Caki2 (cell line): Measurements from ENCODE around the gene CEACAM6. TPM values are rescaled to one million over a fixed set of nuclear protein-coding genes. Genes with fewer than 3 reads are reported as not detected.
"Not testable (repeated sequence)": the region's sequence is repeated elsewhere in the genome, so short reads cannot be mapped to it uniquely, and the experiment has no call there.

ENCODE experiments used
- DNase-seq: peaks from one replicate; pipeline ENCODE4 v3.0.0-alpha.2; 2015; ENCODE audit warnings: low read depth
- in situ Hi-C: cut with HindIII; loops from 2 replicates; pipeline ENCODE4 v1.10.0; 2016; ENCODE audit warnings: low sequenced_read_pairs, low pct_unique_long_range_greater_than_20kb, mixed read lengths
- total RNA-seq: library from RNA; depleted of rRNA; stranded (reverse); fragments of >200 nt; shearing (Covaris generic); gene quantifications from 2 replicates; pipeline ENCODE4 v1.2.3, GENCODE V29; 2014; ENCODE audit warnings: low replicate concordance; rRNA removed

Gene CEACAM6
- 2.8 and 4.1 TPM in 2 replicates for total RNA-seq

- DNase-seq: no peak
- in situ Hi-C loops: no loop called here
These were observed at the start of gene CEACAM6 for GRCh38 chr19:41755328-41755913. Gene CEACAM6 (plus strand): TSS chr19:41755530. CDS start chr19:41755639, 109 bp downstream.

- DNase-seq: peak; percentile 78
- in situ Hi-C loops: no loop called here
These were observed 48.4 kb upstream of the CEACAM6 start for GRCh38 chr19:41706741-41707501.

- in situ Hi-C loops: no loop called here
- no peak for DNase-seq
These were observed 47.9 kb upstream of the CEACAM6 start for GRCh38 chr19:41707502-41707812.

- in situ Hi-C loops: no loop called here
- no peak for DNase-seq
These were observed 47.4 kb upstream of the CEACAM6 start for GRCh38 chr19:41707871-41708371.

- DNase-seq: no peak
- in situ Hi-C loops: no loop called here
These were observed 46.8 kb upstream of the CEACAM6 start, which contains the start of gene CEACAM5 for GRCh38 chr19:41708481-41708880. Gene CEACAM5 (plus strand): TSS chr19:41708626. CDS start chr19:41708732, 106 bp downstream.

GRCh38 chr19:41709516-41709915 lies 45.8 kb upstream of the CEACAM6 start:
- DNase-seq, in situ Hi-C loops: not testable (repeated sequence)

- DNase-seq: no peak
- in situ Hi-C loops: no loop called here
These were observed 45.2 kb upstream of the CEACAM6 start for GRCh38 chr19:41709951-41710645.

GRCh38 chr19:41711376-41712261 lies 43.7 kb upstream of the CEACAM6 start:
- no peak for DNase-seq
- in situ Hi-C loops: no loop called here

GRCh38 chr19:41714598-41714997 lies 40.7 kb upstream of the CEACAM6 start:
- no peak for DNase-seq
- in situ Hi-C loops: no loop called here

- DNase-seq: no peak
- in situ Hi-C loops: no loop called here
These were observed 36.6 kb upstream of the CEACAM6 start for GRCh38 chr19:41718761-41719160.

GRCh38 chr19:41720103-41720502 lies 35.2 kb upstream of the CEACAM6 start:
- no peak for DNase-seq
- in situ Hi-C loops: no loop called here

- DNase-seq: no peak
- in situ Hi-C loops: no loop called here
These were observed 28.8 kb upstream of the CEACAM6 start for GRCh38 chr19:41726493-41726892.

- DNase-seq: no peak
- in situ Hi-C loops: no loop called here
These were observed 21.2 kb upstream of the CEACAM6 start for GRCh38 chr19:41734156-41734555.

GRCh38 chr19:41734585-41734984 lies 20.7 kb upstream of the CEACAM6 start:
- no peak for DNase-seq
- in situ Hi-C loops: no loop called here

- DNase-seq: peak; percentile 39
These were observed 20.2 kb upstream of the CEACAM6 start for GRCh38 chr19:41735071-41735600.

GRCh38 chr19:41739361-41739760 lies 16.0 kb upstream of the CEACAM6 start:
- in situ Hi-C loops: no loop called here
- no peak for DNase-seq

More at GRCh38 chr19:41735071-41735600, 20.2 kb upstream of the CEACAM6 start:
- in situ Hi-C loops: no loop called here

GRCh38 chr19:41740415-41741243 lies 14.7 kb upstream of the CEACAM6 start:
- DNase-seq: no peak
- in situ Hi-C loops: no loop called here
